GM13976 (cell line): ENCODE results near the gene SRRM4.

Experiments used
- DNase-seq: peaks from one replicate; pipeline ENCODE4 v3.0.0; 2012; ENCODE audit warnings: low spot score
- in situ Hi-C: fragments of 300-500 bp; cut with MboI; formaldehyde crosslinking; loops from one replicate; pipeline ENCODE4 v1.12.0; 2022; ENCODE audit warnings: low sequenced_read_pairs, mixed read lengths, inconsistent platforms; ENCODE audit not compliant: unreplicated experiment
- TF ChIP-seq, protein P1 (sequence below): IDR thresholded peaks from 2 replicates; pipeline ENCODE4 v1.5.1; 2012; ENCODE audit warnings: borderline replicate concordance, mild to moderate bottlenecking; ENCODE audit not compliant: insufficient read depth; ENCODE audit errors: extremely low read depth, missing control alignments, control extremely low read depth

Gene SRRM4

DNA sequence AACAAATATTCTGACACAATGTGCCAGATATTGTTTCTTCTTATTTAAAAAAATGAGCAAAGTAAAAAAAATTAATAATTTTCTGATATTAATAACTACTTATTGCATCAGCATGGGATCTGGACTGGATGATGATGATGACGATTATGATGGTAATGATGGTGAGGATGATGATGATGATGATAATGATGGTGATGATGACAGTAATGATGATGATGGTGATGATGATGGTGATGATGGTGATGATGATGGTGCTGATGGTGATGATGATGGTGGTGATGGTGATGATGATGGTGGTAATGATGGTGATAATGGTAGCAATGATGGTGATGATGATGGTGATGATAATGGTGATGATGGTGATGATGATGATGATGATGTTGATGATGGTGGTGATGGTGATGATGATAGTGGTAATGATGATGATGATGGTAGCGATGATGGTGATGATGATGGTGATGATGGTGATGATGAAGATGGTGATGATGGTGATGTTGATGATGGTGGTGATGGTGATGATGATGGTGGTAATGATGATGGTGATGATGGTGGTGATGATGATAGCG is 94.0 kb downstream of the SRRM4 start:
- TF ChIP-seq, protein P1, sequence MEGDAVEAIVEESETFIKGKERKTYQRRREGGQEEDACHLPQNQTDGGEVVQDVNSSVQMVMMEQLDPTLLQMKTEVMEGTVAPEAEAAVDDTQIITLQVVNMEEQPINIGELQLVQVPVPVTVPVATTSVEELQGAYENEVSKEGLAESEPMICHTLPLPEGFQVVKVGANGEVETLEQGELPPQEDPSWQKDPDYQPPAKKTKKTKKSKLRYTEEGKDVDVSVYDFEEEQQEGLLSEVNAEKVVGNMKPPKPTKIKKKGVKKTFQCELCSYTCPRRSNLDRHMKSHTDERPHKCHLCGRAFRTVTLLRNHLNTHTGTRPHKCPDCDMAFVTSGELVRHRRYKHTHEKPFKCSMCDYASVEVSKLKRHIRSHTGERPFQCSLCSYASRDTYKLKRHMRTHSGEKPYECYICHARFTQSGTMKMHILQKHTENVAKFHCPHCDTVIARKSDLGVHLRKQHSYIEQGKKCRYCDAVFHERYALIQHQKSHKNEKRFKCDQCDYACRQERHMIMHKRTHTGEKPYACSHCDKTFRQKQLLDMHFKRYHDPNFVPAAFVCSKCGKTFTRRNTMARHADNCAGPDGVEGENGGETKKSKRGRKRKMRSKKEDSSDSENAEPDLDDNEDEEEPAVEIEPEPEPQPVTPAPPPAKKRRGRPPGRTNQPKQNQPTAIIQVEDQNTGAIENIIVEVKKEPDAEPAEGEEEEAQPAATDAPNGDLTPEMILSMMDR = no peak
- DNase-seq = no peak
- in situ Hi-C loops = no loop called here

DNA sequence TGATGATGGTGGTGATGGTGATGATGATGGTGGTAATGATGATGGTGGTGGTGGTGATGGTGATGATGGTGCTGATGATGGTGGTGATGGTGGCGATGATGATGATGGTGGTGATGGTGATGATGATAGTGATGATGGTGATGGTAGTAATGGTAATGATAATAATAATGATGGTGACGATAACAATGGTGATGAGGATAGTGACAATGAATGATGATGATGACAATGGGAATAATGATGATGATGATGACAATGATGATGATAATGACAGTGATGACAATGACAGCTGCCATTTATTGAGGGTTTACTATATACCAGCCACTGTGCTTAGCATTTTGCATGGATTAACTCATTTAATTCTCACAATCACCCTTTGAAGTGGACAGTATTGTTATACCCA is 94.6 kb downstream of the SRRM4 start:
- in situ Hi-C loops = no loop called here
- TF ChIP-seq, protein P1 = no peak
- no peak for DNase-seq

DNA sequence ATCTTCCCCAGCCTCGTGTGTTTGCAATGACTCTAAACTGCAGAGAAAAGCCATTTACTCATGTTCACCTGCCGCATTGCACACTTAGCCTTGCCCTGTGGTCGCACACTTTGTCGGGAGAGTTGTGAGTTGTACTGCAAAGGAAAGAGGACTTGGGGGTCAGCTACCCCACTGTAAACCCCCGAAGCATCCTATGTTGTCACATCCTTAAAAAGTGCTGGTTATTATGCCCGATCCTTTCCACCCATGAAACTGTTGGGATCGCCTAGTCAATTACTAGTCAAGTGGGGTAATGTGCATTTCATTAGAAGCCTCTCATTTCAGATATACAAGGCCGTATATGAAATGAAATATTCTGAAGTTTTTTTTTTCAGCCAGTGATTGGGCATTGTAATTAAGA is 98.2 kb downstream of the SRRM4 start:
- DNase-seq = no peak
- in situ Hi-C loops = no loop called here
- TF ChIP-seq, protein P1 = no peak

GRCh38 chr12:119082016-119082415 is 100.7 kb downstream of the SRRM4 start:
- in situ Hi-C loops = no loop called here
- DNase-seq = no peak
- TF ChIP-seq, protein P1 = no peak

GRCh38 chr12:119082496-119082895 is 101.2 kb downstream of the SRRM4 start:
- TF ChIP-seq, protein P1 = no peak
- DNase-seq = no peak
- in situ Hi-C loops = no loop called here

GRCh38 chr12:119088685-119089379 is 107.5 kb downstream of the SRRM4 start:
- TF ChIP-seq, protein P1 = no peak
- in situ Hi-C loops = no loop called here
- DNase-seq = no peak

DNA sequence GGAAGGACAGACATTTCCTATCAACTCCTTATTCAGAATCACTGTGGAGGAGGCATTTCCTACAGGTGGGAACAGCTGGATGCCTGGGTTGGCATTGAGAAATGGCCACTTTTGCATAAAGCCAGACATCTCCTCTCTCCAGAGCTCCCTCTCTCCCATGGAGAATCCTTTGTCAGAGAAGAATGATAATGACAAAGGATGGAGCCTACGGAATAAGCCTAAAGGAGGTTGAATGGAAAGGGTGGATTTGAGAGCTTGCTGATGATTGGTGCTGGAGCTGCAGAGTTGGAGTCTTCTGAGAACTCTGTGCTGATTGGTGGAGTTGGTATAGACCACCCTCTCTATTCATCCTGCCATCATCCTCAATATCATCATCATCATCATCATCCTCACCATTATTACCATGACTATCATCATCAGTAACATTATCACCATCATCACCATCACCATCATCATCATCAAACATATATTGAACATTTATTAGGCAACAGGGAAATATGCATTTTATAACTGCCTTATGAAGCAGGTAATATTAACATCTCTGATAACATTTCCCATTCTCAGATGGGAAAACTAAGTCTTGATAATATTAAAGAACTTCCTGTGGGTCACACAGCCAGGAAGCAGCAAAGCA is 108.2 kb downstream of the SRRM4 start:
- in situ Hi-C loops = no loop called here
- TF ChIP-seq, protein P1 = no peak
- DNase-seq = no peak
